B cell (primary cell): ENCODE data around the gene CES3. TPM values are rescaled to one million over a fixed set of nuclear protein-coding genes. Genes with fewer than 3 reads are reported as not detected.

Experiments used
- ATAC-seq: fragments of 200-7000 bp; cut with Tn5 transposase; one replicate; pipeline ENCODE4 v1.10.0; 2021; ENCODE audit warnings: low read depth, mild to moderate bottlenecking, moderate number of reproducible peaks, moderate library complexity
- CTCF ChIA-PET: fragments of 350-600 bp; sonication (Branson Sonifier 250); formaldehyde crosslinking; loops from one replicate; lab custom pipeline; 2021; ENCODE audit warnings: antibody characterized with exemption, inconsistent platforms; lab: Charles Lee
- POLR2A ChIA-PET: fragments of 350-600 bp; sonication (Branson Sonifier 250); formaldehyde crosslinking; loops from one replicate; lab custom pipeline; 2021; ENCODE audit warnings: antibody characterized with exemption; lab: Charles Lee
- DNase-seq: peaks from one replicate; pipeline ENCODE4 v3.0.0; 2013
- H2AFZ ChIP-seq: 2 replicates; pipeline ENCODE4 v1.6.1; 2012; ENCODE audit warnings: mild to moderate bottlenecking, low read depth, low read length; ENCODE audit not compliant: insufficient read depth, poor library complexity, severe bottlenecking
- H3K27ac ChIP-seq, 2 donors: 1 replicate in 1 of 2; 2 replicates in 1 of 2; pipeline ENCODE4 v1.5.1; 2012 to 2013; ENCODE audit warnings: low read length in 2 of 2, mild to moderate bottlenecking in 2 of 2, moderate library complexity in 1 of 2
- H3K27me3 ChIP-seq, 4 experiments: fragments of 200-600 bp in 1 of 4; sonication (generic) in 1 of 4; replicated peaks in 1 of 4; 1 replicate in 2 of 4; 2 replicates in 2 of 4; pipeline versions ENCODE4 v1.6.1 to v1.7.0; 2013 to 2016; ENCODE audit warnings: low read length in 3 of 4, mild to moderate bottlenecking in 2 of 4, mixed read lengths in 1 of 4, moderate library complexity in 1 of 4; ENCODE audit not compliant: insufficient read depth in 4 of 4, control insufficient read depth in 3 of 4; ENCODE audit errors: control extremely low read depth in 1 of 4
- H3K36me3 ChIP-seq, 2 experiments: replicated peaks in 1 of 2; 1 replicate in 1 of 2; 2 replicates in 1 of 2; pipeline versions ENCODE4 v1.6.1 to v1.7.1; 2013; ENCODE audit warnings: low read length in 1 of 2; ENCODE audit not compliant: insufficient read depth in 2 of 2, control insufficient read depth in 1 of 2; ENCODE audit errors: control extremely low read depth in 1 of 2, extremely low read depth in 1 of 2
- H3K4me1 ChIP-seq, 2 donors: fragments of 200-600 bp in 1 of 2; sonication (generic) in 1 of 2; 1 replicate in 1 of 2; 2 replicates in 1 of 2; pipeline versions ENCODE4 v1.5.1 to v1.6.1; 2013 to 2017; ENCODE audit warnings: low read length in 2 of 2; ENCODE audit not compliant: control insufficient read depth in 2 of 2, insufficient read depth in 2 of 2
- H3K4me2 ChIP-seq: replicated peaks from 2 replicates; pipeline ENCODE3; 2012; ENCODE audit warnings: mild to moderate bottlenecking, low read depth, low read length; ENCODE audit not compliant: poor library complexity, severe bottlenecking
- H3K4me3 ChIP-seq, 5 experiments: fragments of 200-600 bp in 1 of 5; sonication (generic) in 1 of 5; 1 replicate in 3 of 5; 2 replicates in 2 of 5; pipeline versions ENCODE4 v1.5.1 to v1.7.0; 2011 to 2016; ENCODE audit warnings: low read length in 4 of 5, mild to moderate bottlenecking in 4 of 5, low read depth in 2 of 5, control low read depth in 1 of 5, moderate library complexity in 1 of 5; ENCODE audit not compliant: insufficient read depth in 1 of 5; ENCODE audit errors: control extremely low read depth in 1 of 5, extremely low read depth in 1 of 5
- H3K79me2 ChIP-seq: fragments of 200-600 bp; sonication (generic); one replicate; pipeline ENCODE4 v1.6.0; 2016; ENCODE audit warnings: low read length; ENCODE audit not compliant: control insufficient read depth, insufficient read depth
- H3K9ac ChIP-seq: fragments of 200-600 bp; sonication (generic); 2 replicates; pipeline ENCODE4 v1.6.1; 2017; ENCODE audit warnings: mild to moderate bottlenecking, low read length, moderate library complexity
- H3K9me3 ChIP-seq, 3 donors: one replicate each; pipeline versions ENCODE4 v1.6.1 to v1.7.1; 2013; ENCODE audit warnings: low read length in 2 of 3; ENCODE audit not compliant: control insufficient read depth in 2 of 3, insufficient read depth in 1 of 3; ENCODE audit errors: control extremely low read depth in 1 of 3
- H4K20me1 ChIP-seq: 2 replicates; pipeline ENCODE4 v1.6.0; 2012; ENCODE audit warnings: mild to moderate bottlenecking, low read length; ENCODE audit not compliant: insufficient read depth, control insufficient read depth, poor library complexity, severe bottlenecking
- H3K27ac Mint-ChIP-seq: one replicate; pipeline ENCODE4 v1.8.0; 2021; ENCODE audit warnings: mixed read lengths
- H3K27me3 Mint-ChIP-seq: one replicate; pipeline ENCODE4 v1.8.0; 2021; ENCODE audit warnings: mixed read lengths
- H3K4me1 Mint-ChIP-seq: one replicate; pipeline ENCODE4 v1.8.0; 2021; ENCODE audit warnings: mixed read lengths
- H3K4me3 Mint-ChIP-seq: one replicate; pipeline ENCODE4 v1.8.0; 2021; ENCODE audit warnings: mixed read lengths
- H3K9me3 Mint-ChIP-seq: one replicate; pipeline ENCODE4 v1.8.0; 2022; ENCODE audit warnings: mixed read lengths; ENCODE audit not compliant: insufficient read depth
- CTCF ChIP-seq: fragments of 200-600 bp; IDR thresholded peaks from one replicate; pipeline ENCODE4 v1.8.0; 2022; ENCODE audit warnings: antibody characterized with exemption, mild to moderate bottlenecking
- EZH2 ChIP-seq: IDR thresholded peaks from 2 replicates; pipeline ENCODE4 v1.6.1; 2012; ENCODE audit warnings: borderline replicate concordance, low read depth, mild to moderate bottlenecking, moderate library complexity, low read length; ENCODE audit not compliant: insufficient read depth, poor library complexity, severe bottlenecking
- WGBS: methylation state at CpG from one replicate; pipeline ENCODE4 v1.1.5; 2013; ENCODE audit warnings: missing lambda C conversion rate; ENCODE audit not compliant: insufficient coverage; 5-methylcytosine and 5-hydroxymethylcytosine counted together
- intact Hi-C: fragments of 100-400 bp; cut with micrococcal nuclease; formaldehyde crosslinking; loops from one replicate; pipeline ENCODE4 v1.10.0; 2022
- polyA plus RNA-seq: library from polyadenylated mRNA; depleted of rRNA; stranded (reverse); fragments of >200 nt; gene quantifications from 2 replicates; pipeline ENCODE4 v1.2.3, GENCODE V29; 2012
- total RNA-seq, 2 donors: library from RNA; stranded (reverse); fragments of 120-200 nt in 1 of 2; gene quantifications; 1 replicate in 1 of 2; 2 replicates in 1 of 2; pipeline versions ENCODE4 v1.2.3 to v1.2.4, GENCODE V29; 2013 to 2022

CES3 gene
- total and polyA plus RNA-seq, 2 donors (not counting 1 experiment from before 2014, with no cell fraction given), result 0.25 to 0.42 TPM

GRCh38 chr16:66996324-66996982, 35.4 kb downstream of the CES3 start:
- Histone ChIP-seq H3K9me3 (no peaks in the 10 kb centered on the region), H3K4me1 (peaks cover 5 to 11% of the 10 kb centered on the region in 2 donors), H3K27ac (no peak overlapping the region), H3K4me3 (no peak overlapping the region), H3K4me2 (no peak overlapping the region), H3K36me3 (no peaks in the 10 kb centered on the region), H3K27me3 (peaks cover 0 to 5% (median 0%) of the 10 kb centered on the region in 4 experiments), H3K9ac (no peak overlapping the region), H3K79me2 (no peaks in the 10 kb centered on the region), H4K20me1 (no peaks in the 10 kb centered on the region), H2AFZ (no peak overlapping the region)
- intact Hi-C loops, result no loop called here
- CTCF ChIA-PET, result no interaction called here
- POLR2A ChIA-PET, result no interaction called here
- DNase-seq (no peak), ATAC-seq (no peak)
- H3K27me3 Mint-ChIP-seq, result peaks cover 4% of the 10 kb centered on the region
- H3K9me3 Mint-ChIP-seq, result no peaks in the 10 kb centered on the region
- no peak overlapping the region for H3K27ac Mint-ChIP-seq
- no peak for TF ChIP-seq EZH2
- no peak for TF ChIP-seq CTCF
- H3K4me1 Mint-ChIP-seq, result peaks cover 12% of the 10 kb centered on the region
- H3K4me3 Mint-ChIP-seq, result no peak overlapping the region
- WGBS, result 94% methylated on average over 4 of the region's 6 CpGs

GRCh38 chr16:66996983-66997358, 35.9 kb downstream of the CES3 start:
- no peaks in the 10 kb centered on the region for H3K9me3 Mint-ChIP-seq
- H3K4me1 ChIP-seq, result peaks cover 7 to 15% of the 10 kb centered on the region in 2 donors
- peaks cover 17% of the 10 kb centered on the region for H3K4me1 Mint-ChIP-seq
- peaks cover 6% of the 10 kb centered on the region for H3K27me3 Mint-ChIP-seq
- H3K9me3 ChIP-seq, result no peaks in the 10 kb centered on the region
- H3K36me3 ChIP-seq, result no peaks in the 10 kb centered on the region
- intact Hi-C loops, result no loop called here
- no peak overlapping the region for H3K4me3 Mint-ChIP-seq
- peaks cover 0 to 9% (median 0%) of the 10 kb centered on the region in 4 experiments for H3K27me3 ChIP-seq
- DNase-seq (no peak), ATAC-seq (no peak)
- ChIA-PET POLR2A (no interaction called here), CTCF (interaction anchor here (1.5 kb wide), 1 partner anchor 158 kb away, joined by 3 read pairs; no protein-coding TSS in a partner anchor)
- no peak overlapping the region for H2AFZ ChIP-seq
- no peak overlapping the region for H3K4me3 ChIP-seq
- TF ChIP-seq CTCF, result no peak
- no peak for TF ChIP-seq EZH2
- no peaks in the 10 kb centered on the region for H4K20me1 ChIP-seq
- 75% methylated on average over 3 of the region's 3 CpGs for WGBS
- no peaks in the 10 kb centered on the region for H3K79me2 ChIP-seq
- no peak overlapping the region for H3K27ac Mint-ChIP-seq
- no peak overlapping the region for H3K9ac ChIP-seq
- no peak overlapping the region for H3K27ac ChIP-seq
- no peak overlapping the region for H3K4me2 ChIP-seq
